Stimulated activated naive CD4-positive, alpha-beta T cell (primary cell): Measurements from ENCODE around the gene PPIE.

Experiments
- DNase-seq, 6 experiments: peaks; one replicate each; lab custom pipeline; 2025; lab: John Stamatoyannopoulos, UW

The PPIE gene

DNA sequence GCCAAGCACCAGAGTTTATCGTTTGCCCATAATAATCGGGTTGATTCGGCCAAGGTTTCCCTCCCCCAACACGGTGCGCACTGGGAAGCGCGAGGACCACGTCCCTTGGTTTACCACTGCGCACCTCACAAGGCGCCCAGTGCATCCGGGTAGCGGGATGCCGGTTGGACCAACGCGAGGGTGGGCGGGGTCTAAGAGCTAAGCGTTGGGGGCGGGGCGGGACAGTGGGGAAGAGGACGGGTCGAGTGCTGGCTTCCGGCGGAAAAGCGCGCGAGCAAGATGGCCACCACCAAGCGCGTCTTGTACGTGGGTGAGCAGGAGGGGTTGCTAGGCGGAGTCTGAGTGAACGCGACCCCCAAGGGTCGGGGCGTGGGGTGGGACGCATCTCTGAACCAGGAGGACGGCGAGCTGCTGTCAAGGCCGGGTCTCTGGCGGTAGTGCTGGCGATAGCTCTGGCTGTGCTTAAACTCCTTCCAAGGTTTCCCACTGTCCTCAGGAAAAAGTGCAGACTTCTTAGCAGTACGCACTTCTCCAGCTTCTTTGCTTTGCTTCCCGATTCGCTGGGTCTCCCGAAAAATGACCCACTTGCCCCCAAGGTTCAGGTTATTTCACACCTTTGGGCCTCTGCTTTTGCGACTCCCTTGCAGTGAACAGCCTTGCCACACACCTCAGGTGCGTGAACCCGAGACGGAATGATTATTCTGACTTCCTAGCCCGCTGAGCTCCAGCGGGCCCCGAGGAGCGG lies at the start of gene PPIE:
Gene PPIE (plus strand): TSS at position 261 of the 745 bp plus-strand sequence. CDS start 19 bp downstream, at position 280.
- DNase-seq: peak; percentile 78 to 91 (median 84)

DNA sequence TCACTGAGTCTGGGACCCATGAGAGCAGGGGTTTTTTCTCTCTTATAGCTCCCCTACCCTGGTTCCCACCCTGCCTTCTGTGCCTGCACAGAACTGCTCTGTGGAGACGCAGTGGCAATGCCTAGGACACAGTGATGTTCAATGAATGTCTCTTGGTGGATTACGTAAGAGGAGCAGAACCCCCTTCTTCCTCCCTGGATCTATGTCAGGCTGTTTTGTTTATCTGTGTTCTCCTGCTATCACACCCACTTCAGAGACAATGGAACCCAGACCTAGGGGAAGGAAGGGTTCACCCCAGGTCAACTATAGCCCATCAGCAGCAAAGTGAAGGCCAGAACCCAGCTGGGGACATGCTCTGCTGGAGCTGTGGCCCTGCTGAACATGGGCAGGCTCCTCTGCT lies 49.5 kb upstream of the PPIE start:
- DNase-seq: no peak

DNA sequence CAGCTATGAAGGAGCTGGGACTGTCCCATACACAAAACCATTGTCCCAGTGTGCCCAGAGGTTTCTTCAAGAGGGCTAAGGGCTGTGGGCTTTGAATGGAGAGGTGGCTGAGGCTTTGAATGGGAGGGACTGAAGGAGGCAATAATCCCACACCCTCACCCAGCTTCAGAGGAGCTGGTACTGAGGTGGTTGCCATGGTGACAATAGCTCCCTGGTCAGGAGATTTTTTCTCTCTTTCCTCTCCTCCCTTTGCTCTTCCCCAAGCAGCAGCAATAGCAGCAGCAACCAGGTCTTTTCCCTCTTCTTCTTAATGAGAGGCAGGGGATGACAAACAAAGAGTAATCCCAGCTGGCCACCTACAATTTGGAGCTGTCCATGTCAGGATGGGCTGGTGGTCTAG lies 49.0 kb upstream of the PPIE start:
- no peak for DNase-seq

DNA sequence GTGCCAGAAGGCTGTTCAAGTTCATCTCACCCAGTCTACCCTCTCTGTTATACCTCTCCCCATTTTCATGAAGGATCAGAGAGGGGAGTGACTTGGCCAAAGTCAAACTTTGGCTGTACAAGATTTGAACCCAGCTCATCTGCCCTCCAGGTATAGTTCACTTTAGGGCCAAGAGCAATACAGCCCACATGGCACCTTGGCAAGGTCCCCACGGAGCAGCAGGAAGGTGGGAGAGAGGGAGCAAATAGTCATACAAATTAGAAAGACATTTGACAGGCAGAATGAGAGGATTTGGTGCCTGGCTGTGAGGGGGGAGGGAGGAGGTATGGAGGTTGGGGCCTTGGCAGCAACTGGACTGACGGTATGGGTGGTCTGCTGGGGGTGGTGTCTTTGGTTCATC lies 48.5 kb upstream of the PPIE start:
- DNase-seq: no peak

DNA sequence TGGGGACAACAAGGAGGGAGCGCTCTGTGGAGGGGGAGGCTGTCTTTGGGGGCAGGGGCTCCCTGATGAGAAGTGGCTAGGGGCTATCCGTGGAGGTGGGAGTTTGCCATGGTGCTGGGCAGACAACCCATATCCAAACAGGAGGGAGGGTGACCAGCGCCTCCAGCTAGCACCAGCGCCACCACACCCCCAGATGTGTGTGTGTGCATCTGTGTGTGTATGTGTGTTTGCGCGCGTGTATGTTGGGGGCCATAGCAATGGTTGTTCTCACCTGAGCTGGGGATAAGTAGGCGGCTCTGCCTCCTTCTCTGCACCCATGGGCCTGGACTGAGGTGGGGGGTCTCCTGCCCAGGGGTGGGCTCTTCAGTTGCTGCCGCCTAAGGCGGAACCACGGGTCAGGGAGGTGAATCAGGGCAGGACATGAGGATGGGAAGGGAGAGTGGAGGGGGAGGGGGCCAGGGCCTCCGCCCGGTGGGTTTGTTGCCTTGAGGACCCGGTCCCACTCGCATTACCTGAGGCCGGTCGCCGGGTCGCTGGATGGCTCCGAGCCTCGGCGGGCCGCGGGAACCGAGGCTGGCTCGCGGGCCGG lies 47.8 kb upstream of the PPIE start:
- DNase-seq: no peak

DNA sequence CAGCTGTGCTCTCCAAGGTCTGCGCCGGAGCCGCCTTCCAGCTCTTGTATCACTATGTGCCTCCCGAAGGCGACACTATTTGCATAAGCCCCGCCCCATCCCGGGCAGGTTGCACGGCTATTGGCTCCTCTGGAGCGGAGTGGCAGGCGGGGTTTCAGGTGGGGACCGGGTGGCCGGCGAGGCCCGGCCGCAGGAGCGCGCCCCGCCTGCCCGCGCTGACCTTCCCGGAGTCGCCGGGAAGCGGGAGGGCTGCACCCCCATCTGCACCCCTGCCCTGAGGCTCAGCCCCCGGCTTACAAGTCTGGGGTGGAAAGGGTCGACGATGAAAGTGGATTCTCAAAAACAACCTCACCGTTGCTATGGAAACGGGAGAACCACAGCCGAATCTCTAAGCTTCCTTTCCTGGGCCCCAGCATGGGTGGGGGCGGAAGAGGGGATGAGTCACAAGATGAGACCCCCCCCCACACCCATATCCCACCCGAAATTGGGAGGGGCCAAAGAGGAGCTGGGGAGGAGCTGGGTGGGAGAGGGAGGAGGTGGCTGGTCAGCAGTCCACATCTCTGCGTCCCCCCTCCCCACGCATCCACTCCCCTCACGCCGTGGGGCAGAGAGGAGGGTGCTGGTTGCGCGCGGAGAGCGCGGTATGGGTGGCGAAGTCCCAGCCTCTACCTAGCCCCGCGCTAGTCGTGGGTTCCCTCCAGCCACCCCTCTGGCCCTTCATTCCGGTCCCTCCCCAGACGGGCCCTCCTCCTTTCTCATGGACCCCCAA lies 47.1 kb upstream of the PPIE start, which contains the start of gene HPCAL4:
Gene HPCAL4 (minus strand): TSS at position 51 of the 769 bp plus-strand sequence. CDS start 6,830 bp downstream, outside the sequence.
- DNase-seq: peak; percentile 77 to 97 (median 89)

DNA sequence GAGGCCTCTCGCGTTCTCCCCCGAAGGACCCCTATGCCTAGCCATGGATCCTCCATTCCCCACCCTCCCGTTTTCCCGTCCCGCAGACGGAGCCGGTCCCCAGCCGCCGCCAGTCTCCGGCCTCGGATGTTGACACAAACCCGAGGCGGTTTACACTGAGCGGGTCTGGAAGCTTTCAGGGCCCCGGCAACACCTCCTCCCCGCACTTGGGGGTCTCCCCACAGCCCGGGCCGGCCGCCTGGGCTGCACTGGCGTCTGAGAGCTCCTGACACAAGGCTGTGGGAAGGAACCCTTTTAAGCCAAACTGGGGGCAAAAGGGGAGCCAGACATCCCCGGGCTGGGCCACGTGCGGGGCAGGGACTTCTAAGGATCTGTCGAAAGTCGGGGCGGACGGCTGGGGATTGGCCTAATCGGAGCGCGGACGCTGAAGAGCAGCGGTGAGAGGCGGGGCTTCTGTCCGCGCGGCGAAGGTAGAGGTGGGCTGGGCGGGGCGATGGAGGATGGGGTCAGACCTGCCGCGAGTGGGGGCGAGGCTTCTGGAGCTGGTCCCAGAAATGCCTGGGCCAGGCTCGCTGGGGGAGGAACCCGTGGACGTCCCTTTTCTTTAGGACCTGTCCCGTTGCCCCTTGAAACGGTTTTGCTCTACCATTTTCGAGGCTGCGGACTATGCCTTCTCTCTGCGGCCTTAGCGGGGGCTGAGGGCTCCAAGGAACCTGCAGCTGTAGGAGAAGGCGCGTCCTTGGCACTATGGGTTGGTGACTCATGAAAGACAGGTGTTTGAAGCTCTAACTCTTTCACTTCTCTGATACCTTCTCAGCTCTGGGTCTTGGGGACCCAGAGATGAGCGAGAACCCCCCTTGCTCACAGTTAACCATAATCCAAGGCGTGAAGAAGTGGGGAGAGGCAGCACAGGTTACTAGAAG lies 46.3 kb upstream of the PPIE start:
- DNase-seq: peak in 4 of 6 experiments; percentile 34 to 64 (median 40)

DNA sequence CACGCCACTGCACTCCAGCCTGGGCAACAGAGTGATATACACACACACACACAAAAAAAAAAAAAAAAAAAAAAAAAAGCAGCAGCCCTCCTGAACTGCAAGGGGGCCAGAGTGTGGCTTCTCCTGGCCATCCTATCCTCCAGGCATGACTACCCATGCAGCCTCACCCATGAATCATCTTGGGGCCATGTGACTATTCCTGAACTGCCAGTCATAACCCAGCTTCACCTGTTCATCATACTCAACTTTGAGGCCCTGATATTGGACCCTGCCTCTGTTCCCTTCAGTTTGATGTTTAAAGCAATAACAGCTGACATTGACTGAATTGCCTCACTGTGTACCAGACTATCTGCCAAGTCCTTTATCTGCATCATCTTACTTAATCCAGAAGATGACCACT lies 44.7 kb upstream of the PPIE start:
- DNase-seq: no peak

DNA sequence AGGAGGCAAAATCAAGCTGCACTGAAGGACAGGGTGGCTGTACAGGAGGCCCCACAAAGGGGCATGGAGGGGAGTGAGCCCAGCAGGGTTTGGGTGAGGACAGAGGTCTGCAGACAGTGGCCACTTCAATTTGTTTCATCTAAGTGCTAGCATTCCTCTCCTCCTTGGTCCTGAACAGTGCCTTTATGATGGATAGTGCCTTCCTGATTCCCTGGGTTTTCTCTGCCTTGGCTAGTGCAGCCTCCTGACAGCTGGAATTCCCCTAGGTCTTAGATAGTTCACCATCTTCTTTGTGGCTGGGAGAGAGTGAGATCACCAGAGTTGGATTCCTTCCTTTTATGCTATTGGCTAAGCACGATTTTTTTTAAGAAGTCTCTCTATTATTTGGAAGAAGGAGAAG lies 43.7 kb upstream of the PPIE start:
- DNase-seq: no peak

DNA sequence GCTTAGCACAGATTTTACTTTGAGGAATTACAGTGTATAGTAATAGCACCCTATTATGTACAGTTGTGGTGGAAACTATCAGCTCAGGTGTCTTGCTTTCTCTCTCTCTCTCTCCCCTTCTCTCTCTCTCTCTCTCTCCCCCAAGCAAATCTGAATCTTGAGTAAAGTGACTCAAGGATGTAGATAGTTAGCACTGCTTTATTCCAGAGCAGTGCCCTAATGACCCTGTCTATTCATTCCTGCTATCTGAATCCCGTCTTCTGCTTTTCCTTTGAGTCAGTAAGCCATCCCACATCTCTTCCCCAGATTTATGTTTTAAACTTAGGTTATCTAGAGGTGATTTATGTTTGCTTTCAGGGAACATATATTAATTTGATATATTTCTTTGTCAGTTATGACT lies 42.2 kb upstream of the PPIE start:
- DNase-seq: no peak

DNA sequence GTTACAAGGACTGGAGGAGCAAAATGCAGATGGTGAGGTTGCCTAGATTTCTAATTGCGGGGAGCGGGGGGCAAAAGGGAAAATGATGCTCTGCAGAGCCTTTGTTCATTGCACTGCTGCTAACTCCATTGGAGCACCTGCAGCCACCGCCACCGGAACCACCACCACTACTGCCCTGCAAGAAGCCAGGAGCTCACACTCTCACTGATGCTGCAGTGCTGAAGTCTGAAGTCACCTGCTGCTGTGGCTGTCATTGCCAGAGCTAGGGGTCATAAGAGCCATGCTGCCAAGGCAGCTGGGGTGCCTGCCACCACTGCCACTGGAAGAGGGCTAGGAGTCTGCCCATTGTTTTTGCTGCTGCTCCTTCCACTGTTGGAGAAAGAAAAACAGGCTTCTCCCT lies 40.1 kb upstream of the PPIE start:
- DNase-seq: no peak

DNA sequence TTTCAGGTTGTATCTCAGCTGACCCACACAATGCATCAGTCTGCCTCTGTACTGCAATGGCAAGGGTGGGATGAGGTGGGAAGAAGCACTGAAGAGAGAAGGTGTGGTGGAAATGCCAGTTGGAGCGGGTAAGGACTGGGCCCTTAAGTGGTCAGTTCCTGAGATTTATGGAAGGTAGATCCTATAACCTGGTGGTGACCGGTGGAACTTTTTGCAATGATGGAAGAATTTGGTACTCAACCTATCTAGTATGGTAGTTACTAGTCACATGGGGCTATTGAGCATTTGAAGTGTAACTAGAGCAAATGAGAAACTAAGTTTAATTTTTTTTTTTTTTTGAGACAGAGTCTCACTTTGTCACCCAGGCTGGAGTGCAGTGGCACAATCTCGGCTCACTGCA lies 39.3 kb upstream of the PPIE start:
- no peak for DNase-seq

DNA sequence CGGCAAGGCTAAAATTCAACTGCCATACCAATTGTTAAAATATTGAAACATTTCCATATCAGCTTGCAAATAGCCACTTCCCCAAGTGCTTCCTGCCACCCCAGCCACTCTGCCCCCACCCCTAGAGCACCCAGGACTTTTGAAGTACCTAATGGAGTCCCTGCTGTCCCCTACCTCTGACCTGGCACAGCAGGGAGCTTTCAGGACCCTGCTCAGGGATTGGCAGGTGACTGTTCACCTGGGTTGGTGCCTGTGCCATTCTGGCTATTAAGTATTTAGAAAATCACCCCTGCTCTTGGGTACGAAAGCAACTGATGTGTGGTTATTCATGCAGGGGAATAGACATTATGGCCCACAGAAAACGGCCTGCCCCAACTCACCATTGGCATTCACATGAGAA lies 38.3 kb upstream of the PPIE start:
- no peak for DNase-seq

DNA sequence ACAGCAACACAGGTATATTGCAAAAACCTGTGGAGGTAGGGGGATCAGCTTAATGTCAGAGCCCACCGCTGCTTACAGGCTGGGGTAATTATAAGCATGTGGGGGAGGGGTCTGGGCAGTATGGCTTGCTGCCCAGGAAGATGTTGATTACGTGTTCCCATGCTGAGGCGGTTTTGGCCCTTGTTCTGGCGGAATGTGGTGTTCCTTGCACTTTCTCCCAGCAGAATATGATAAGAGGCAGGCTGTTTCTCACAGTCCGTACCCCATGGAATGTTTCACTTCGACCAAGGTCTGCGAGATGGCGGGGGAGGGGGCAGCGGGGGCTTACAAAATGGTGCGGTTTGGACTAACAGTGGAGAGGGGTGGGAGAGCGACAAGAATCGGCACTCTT lies 37.6 kb upstream of the PPIE start:
- no peak for DNase-seq

DNA sequence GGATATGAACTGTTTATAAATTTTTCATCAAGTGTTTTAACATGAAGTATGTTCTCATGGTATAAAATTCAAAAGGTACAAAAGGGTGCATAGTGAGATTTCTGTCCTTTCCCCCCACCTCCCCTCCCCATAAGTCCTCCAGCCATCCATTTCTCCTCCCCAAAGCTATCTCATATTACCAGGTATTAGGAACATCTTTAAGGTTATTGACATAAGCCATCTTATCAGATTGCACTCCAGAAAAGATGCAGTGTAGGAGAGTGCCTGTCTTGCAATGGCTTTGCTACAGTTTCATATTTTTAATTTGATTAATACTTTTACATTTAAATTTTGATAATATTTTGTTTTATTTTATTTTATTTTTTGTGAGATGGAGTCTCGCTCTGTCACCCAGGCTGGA lies 33.9 kb upstream of the PPIE start:
- DNase-seq: no peak

DNA sequence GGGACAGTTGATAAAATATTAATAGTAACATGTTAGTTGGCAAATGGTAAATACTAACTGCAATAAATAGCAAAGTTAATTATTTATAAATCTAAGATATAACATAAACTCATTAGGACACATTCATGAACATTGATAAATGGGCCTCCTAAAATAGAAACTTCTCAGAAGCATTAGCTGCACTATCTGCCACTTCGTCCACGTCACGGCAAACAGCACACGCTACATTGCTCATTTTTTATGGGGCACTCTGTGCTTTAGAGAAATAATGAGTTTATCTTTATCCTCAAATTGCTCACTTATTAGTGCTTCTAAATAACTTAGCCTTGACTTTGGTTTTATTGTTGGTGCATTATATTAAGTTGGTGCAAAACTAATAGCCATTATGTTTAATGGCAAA lies 31.2 kb upstream of the PPIE start:
- DNase-seq: no peak

DNA sequence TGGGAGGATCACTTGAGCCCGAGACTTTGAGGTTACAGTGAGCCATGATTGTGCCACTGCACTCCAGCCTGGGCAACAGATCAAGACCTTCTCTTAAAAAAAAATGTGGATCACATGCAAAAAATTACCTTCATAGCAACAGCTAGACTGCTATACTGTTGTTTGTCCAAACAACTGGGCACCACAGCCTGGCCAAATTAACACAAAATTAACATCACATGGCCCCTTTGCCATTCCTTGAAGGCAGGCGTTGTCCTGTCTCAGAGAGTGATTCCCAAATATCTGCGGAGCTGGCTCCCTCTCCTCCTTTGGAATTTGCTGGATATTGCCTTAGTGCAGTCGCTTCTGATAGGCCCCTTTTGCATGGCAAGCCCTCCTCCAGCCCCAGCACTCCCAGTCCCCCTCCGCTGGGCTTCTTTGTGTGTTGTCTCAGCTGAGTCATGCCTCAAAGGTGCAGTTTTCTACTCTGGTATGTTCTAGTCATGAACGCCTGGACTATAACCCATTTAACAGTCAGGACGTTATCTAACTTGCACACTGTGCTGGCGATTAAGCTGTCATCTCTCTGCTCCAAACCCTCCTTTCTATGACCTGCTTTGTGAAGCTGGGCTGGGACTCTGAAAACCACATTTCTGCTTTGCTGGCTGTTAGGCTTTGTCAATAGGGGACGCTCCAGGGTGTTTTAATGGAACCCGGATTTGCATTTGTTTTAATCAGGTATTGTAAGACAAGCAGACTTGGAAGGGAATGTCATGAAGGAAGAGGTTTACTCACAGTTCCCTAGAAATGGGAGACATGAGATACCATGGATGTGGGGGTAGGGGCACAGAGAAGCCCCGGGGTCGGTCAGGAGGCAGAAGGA lies 27.3 kb upstream of the PPIE start:
- DNase-seq: no peak

DNA sequence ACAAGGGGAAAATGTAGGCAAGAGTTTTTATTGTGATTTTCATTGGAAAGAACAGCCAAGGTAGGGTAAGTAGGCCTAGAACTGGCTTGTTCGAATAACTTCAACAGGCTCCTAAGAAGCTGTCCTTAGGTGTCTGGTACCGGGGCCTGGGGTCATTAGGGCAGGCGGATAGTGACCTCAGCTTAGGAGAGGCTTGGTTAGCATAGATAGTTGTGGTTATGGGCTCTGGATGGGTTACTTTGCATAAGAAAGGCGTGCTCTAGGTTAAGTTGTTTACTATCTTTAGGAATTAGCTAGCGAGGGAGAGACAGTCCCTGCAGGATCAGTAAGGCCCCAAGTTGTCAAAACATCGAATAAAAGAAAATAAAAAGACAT lies 26.7 kb upstream of the PPIE start:
- DNase-seq: no peak

DNA sequence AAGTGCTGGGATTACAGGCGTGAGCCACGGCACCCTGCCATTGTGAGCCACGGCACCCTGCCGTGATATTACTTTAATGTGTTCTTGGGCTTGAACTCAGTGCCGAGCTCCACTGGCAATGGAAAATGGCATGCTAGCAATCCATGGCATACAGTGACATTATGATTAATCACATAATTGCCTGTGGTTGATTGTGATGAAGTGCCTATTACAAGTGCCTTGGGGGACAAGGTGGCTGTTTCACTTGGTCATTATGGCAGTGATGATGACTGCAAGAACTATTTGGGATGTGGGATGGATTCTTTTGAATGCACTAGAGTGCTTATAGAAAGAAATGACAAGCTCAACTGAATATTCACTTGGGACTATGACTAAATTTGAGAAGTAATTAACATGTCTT lies 25.1 kb upstream of the PPIE start:
- DNase-seq: no peak

DNA sequence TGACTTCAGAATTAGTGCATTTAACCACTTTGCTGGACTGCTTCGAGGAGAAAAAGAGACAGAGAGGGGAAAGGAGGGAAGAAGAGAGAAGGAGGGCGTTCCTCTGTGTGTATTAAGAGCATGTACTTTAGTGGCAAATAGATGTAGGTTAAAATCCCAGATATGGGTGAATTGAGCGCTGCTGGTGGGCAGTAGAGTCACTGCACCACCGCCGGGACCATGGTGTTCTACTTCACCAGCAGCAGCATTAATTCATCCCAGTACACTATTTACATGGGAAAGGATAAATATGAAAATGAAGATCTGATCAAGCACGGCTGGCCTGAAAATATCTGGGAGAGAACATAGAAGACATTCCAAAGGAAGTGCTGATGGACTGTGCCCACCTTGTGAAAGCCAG lies 20.9 kb upstream of the PPIE start:
- DNase-seq: no peak
